ENCODE results near the gene EEFSEC.

DNA sequence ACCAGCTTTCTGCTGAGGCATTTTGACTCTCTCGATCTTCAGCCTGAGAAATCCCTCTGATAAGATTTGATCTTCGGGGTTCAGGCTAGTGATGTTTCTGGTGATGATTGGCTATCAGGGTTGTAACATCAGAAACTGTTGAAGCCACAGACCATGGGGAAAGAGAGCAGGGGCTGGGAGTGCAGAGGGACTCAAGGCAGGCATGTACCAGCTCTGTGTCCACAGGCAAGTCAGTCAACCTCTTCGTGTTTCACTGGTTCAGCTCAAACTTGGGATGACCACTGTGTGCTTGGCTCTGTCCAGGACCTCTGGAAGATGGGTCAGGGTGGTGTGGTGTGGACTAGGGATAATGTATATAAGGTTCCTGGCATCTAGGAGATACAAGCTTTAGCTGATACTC lies 116.5 kb downstream of the EEFSEC start:
- TF ChIP-seq, protein P1, sequence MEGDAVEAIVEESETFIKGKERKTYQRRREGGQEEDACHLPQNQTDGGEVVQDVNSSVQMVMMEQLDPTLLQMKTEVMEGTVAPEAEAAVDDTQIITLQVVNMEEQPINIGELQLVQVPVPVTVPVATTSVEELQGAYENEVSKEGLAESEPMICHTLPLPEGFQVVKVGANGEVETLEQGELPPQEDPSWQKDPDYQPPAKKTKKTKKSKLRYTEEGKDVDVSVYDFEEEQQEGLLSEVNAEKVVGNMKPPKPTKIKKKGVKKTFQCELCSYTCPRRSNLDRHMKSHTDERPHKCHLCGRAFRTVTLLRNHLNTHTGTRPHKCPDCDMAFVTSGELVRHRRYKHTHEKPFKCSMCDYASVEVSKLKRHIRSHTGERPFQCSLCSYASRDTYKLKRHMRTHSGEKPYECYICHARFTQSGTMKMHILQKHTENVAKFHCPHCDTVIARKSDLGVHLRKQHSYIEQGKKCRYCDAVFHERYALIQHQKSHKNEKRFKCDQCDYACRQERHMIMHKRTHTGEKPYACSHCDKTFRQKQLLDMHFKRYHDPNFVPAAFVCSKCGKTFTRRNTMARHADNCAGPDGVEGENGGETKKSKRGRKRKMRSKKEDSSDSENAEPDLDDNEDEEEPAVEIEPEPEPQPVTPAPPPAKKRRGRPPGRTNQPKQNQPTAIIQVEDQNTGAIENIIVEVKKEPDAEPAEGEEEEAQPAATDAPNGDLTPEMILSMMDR (IDR thresholded peaks at IDR 0.05) = no peak
- TF ChIP-seq SIN3A (IDR thresholded peaks at IDR 0.05; ENCODE audit: borderline replicate concordance, insufficient read depth, low read depth, low read length) (no peak), POLR2AphosphoS5 (IDR thresholded peaks at IDR 0.05; ENCODE audit: low read depth, low read length) (no peak)

Measured in Panc1 (cell line).